H1 (cell line): ENCODE data around the gene CELA1. TPM values are rescaled to one million over a fixed set of nuclear protein-coding genes. Genes with fewer than 3 reads are reported as not detected.

Experiments used
- EP300 ChIP-seq, 2 experiments: IDR thresholded peaks; 1 replicate in 1 of 2; 2 replicates in 1 of 2; pipeline ENCODE4 v1.6.1; 2011 to 2012; ENCODE audit warnings: low read depth in 2 of 2, low read length in 2 of 2, mild to moderate bottlenecking in 2 of 2, borderline replicate concordance in 1 of 2, inconsistent platforms in 1 of 2, moderate library complexity in 1 of 2
- polyA plus RNA-seq, 7 experiments: library from polyadenylated mRNA; depleted of rRNA in 3 of 7; stranded (reverse) in 5 of 7; unstranded in 2 of 7; fragments of >200 nt in 5 of 7; fragments of 200-250 nt in 2 of 7; gene quantifications; 1 replicate in 5 of 7; 2 replicates in 1 of 7; 4 replicates in 1 of 7; pipeline versions ENCODE4 v1.2.1 to v1.2.3, GENCODE V29; 2011 to 2013; ENCODE audit warnings: missing spikeins in 2 of 7, mixed read lengths in 2 of 7
- total RNA-seq: library from RNA; stranded (reverse); fragmentation: NEBNext Ultra II Directional; extraction: Animal tissue kit (Norgen Biotek cat#: 25700); gene quantifications from 2 replicates; pipeline ENCODE4 v1.2.1, GENCODE V29; 2021

CELA1 gene
- total and polyA plus RNA-seq, 2 of the 8 experiments (the other 6 are each of a cell fraction or from before 2014, with no cell fraction given), result 0.09 TPM; not detected in 1

- no peak for TF ChIP-seq EP300 (IDR thresholded peaks at IDR 0.05; ENCODE audit: borderline replicate concordance in 1 of 2, low read depth in 2 of 2, low read length in 2 of 2)
- TF ChIP-seq, all 59 proteins: peak for 0
These were observed 65.1 kb downstream of the CELA1 start (continued) for GRCh38 chr12:51281202-51281924.

Other genes with a start within 250 kb of the CELA1 start
- 44.5 and 49.2 TPM in 2 replicates for gene TFCP2, start 173.5 kb downstream of the CELA1 start, total RNA-seq
- 14.4 and 19.8 TPM in 2 replicates for gene TFCP2, start 173.5 kb downstream of the CELA1 start, polyA plus RNA-seq (2011; rRNA removed)
- gene POU6F1, start 128.6 kb downstream of the CELA1 start, total RNA-seq, result 6.8 and 8.7 TPM in 2 replicates
- gene POU6F1, start 128.6 kb downstream of the CELA1 start, polyA plus RNA-seq (2011; rRNA removed), result 5.6 and 7.5 TPM in 2 replicates
- 24.9 and 27.1 TPM in 2 replicates for gene DAZAP2, start 107.9 kb downstream of the CELA1 start, total RNA-seq
- gene DAZAP2, start 107.9 kb downstream of the CELA1 start, polyA plus RNA-seq (2011; rRNA removed), result 64.7 and 77.2 TPM in 2 replicates
- gene SMAGP, start 76.3 kb downstream of the CELA1 start, total RNA-seq, result 9.2 and 9.4 TPM in 2 replicates
- gene SMAGP, start 76.3 kb downstream of the CELA1 start, polyA plus RNA-seq (2011; rRNA removed), result 12.7 and 13.9 TPM in 2 replicates
- not detected in 2 replicates for gene BIN2, start 22.5 kb downstream of the CELA1 start, total RNA-seq
- 0.05 TPM in 1 of 2 replicates, not detected in the other for gene BIN2, start 22.5 kb downstream of the CELA1 start, polyA plus RNA-seq (2011; rRNA removed)
- 10.7 and 12.5 TPM in 2 replicates for gene GALNT6, start 44.7 kb upstream of the CELA1 start, total RNA-seq
- 5.8 and 11.1 TPM in 2 replicates for gene GALNT6, start 44.7 kb upstream of the CELA1 start, polyA plus RNA-seq (2011; rRNA removed)
- 13.4 and 15.2 TPM in 2 replicates for gene SLC4A8, start 78.2 kb upstream of the CELA1 start, total RNA-seq
- gene SLC4A8, start 78.2 kb upstream of the CELA1 start, polyA plus RNA-seq (2011; rRNA removed), result 8.6 and 11.2 TPM in 2 replicates
- 10.7 and 12.0 TPM in 2 replicates for gene SCN8A, start 244.6 kb upstream of the CELA1 start, total RNA-seq
- gene SCN8A, start 244.6 kb upstream of the CELA1 start, polyA plus RNA-seq (2011; rRNA removed), result 5.6 and 6.3 TPM in 2 replicates